Suppressor macrophage treated with lipopolysaccharide for 4 hours (primary cell): ENCODE measurements around the gene SLC44A2.
A peak's percentile ranks its signal among the peaks of the same experiment; 100 is the strongest.
"Not testable (repeated sequence)": the region's sequence is repeated elsewhere in the genome, so short reads cannot be mapped to it uniquely, and the experiment has no call there.

Source experiments
- DNase-seq: peaks from one replicate; pipeline ENCODE4 v3.0.0-alpha.2; 2020

SLC44A2 gene

GRCh38 chr19:10653732-10654609 lies 28.6 kb downstream of the SLC44A2 start, which contains the start of gene ILF3:
TSS of gene ILF3 (plus strand) at chr19:10654346. CDS start at chr19:10670606, 16,260 bp downstream.
- peak; percentile 100 for DNase-seq

GRCh38 chr19:10654610-10655456 lies 29.5 kb downstream of the SLC44A2 start:
- DNase-seq = peak; percentile 61

DNA sequence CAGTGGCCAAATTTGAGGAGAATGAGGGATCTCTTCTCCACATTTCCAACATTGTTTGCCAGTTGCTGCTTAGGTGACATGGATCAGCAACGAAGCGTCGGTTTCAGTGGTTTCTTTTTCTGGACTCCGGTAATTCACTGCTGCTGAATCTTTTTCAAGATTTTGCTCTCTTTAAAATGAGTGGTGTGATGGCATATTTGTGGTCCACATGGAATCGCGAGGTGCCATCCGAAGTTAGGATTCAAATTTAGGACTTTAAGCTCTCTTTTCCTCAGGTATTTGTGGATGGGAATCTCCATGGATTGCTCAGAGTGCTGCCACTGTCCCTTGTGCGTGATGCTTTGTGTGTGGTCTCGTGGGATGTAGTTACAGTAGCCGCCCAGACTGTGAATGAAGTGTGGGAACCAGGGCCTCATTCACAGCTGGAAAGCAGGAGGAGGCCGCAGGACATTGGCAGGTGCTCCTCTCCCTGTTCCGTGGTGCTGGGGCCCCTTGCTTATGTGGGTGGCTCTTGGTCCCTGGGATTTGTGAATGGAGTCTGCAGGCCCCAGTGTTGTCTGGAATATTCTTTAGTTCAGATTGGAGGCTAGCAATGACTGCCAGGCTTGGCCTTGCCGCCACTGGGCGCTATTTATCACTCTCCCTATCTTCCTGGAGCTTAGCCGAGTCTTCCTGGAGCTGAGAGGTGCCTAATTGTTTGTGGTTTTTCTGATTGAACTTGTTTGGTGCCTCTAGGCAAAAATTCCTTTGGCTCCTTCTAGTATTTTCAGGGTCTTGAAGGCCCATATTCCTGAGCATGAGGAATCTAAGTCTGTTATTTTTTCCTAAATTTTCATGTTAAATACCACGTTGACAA lies 30.3 kb downstream of the SLC44A2 start:
- DNase-seq = peak; percentile 36

DNA sequence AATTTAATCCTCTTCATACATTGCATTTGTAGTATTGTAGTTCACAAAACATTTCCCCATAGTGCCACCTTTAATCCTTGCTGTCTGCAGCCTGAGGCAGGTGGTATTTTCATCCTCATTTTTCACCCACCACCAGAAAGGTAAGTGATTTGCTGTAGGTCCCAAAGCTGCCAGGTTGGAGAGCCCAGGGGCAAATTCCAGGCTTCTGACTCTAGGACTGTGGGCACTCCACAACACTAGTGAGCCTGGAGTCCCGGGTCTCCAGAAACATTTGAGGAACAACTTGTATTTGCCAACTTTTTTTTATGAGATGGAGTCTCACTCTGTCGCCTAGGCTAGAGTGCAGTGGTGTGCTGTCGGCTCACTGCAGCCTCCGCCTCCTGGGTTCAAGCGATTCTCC lies 35.0 kb downstream of the SLC44A2 start:
- DNase-seq = no peak

GRCh38 chr19:10661946-10662345 lies 36.6 kb downstream of the SLC44A2 start:
- DNase-seq = no peak

DNA sequence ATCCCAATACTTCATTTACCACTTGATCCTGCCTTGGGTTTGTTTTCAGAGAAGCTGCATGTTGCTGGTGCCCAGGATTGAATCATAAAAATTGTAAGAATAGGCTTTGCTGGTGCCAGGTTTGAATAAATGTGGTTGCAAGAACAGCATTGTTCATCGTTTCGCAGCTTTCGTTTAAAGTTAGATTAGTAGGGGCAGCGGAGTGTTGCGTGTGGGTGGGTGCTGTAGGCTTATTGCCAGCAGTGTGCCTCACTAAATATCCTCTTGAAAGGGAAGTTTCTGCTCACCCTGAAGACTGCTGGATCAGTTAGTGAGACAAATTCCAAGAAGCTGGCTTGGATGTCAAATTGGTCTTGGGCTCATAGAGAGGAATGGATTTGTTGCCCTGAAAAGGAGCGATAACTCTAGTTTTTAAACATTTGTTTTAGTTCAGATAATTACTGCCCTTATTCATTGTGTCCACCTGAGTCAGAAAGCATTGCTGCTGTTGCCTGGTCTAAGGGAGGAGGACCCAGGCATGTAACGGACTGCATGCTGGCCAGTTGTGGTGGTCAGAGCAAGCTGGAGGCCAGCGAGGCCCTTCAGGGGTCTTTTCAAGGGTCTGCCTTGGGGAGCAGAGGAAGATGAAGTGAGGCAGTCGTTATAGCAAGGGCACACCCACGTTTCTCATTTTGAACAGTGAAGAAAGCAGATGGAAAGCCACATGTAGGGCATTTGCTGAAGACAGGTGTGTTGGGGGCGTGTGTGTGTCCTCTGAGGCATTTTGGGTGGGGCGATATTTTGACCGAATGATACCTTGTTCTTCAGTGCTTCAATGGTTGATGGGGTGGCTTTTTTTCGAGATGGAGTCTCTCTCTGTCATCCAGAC lies 37.3 kb downstream of the SLC44A2 start:
- no peak for DNase-seq

DNA sequence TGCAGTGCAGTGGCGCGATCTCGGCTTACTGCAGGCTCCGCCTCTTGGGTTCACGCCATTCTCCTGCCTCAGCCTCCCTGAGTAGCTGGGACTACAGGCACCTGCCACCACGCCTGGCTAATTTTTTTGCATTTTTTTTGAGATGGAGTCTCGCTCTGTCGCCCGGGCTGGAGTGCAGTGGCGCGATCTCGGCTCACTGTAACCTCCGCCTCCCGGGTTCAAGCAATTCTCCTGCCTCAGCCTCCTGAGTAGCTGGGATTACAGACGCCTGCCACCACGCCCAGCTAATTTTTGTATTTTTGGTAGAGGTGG lies 37.9 kb downstream of the SLC44A2 start:
- DNase-seq = not testable (repeated sequence)

GRCh38 chr19:10667867-10668266 lies 42.5 kb downstream of the SLC44A2 start:
- no peak for DNase-seq

DNA sequence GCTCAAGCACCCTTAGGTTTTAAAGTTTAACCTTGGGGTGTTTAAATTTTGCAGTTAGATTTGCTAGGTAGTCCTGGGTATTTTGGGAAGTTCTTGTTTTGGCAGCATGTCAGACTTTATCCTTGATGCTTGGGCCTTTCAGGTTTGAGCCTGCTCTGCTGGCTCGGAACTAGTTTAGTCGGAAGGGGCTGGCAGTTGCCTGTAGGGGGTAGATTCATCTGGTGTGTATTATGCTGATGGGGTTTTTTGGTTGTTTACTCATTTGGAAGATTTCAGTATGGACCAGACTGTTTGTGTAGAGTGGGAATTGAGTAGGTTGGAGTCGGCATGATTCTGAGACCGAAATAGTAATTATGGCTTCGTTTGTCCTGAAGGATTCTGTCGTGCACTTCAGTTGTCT lies 43.9 kb downstream of the SLC44A2 start:
- no peak for DNase-seq

GRCh38 chr19:10670182-10670581 lies 44.8 kb downstream of the SLC44A2 start:
- DNase-seq = no peak

- no peak for DNase-seq
Measured at GRCh38 chr19:10670876-10671804, 45.8 kb downstream of the SLC44A2 start.

GRCh38 chr19:10671922-10672321 lies 46.6 kb downstream of the SLC44A2 start:
- DNase-seq = not testable (repeated sequence)

DNA sequence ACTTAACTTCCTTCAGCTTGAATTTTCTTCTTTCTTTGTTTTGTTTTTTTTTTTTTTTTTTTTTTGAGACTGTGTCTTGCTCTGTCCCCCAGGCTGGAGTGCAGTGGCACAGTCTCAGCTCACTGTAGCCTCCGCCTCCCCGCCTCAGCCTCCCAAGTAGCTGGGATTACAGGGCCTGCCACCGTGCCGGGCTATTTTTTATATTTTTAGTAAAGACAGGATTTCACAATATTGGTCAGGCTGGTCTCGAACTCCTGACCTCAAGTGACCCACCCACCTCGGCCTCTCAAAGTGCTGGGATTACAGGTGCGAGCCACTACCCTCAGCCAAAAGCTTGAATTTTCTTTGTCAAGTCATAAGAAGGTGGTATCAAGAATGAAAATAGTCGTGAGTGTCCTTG lies 49.9 kb downstream of the SLC44A2 start:
- DNase-seq = not testable (repeated sequence)

- DNase-seq = no peak
Measured at GRCh38 chr19:10677751-10678150, 52.4 kb downstream of the SLC44A2 start.

DNA sequence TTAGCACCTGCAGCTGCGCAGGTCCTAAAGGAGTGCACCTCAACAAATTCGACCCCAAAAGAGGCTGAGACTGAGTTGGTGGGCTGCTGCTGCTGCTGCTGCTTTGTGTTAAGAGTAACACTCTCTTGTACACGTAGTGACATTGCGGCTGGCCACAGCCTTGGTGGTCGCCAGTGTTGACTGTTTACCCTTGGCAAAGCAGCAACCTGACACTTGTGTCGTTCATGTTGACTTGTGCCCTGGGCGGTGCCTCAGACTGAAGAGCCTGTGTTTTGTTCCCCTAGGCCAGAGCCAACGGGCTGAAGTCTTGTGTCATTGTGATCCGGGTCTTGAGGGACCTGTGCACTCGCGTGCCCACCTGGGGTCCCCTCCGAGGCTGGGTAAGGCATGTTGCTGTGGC lies 53.5 kb downstream of the SLC44A2 start:
- no peak for DNase-seq

DNA sequence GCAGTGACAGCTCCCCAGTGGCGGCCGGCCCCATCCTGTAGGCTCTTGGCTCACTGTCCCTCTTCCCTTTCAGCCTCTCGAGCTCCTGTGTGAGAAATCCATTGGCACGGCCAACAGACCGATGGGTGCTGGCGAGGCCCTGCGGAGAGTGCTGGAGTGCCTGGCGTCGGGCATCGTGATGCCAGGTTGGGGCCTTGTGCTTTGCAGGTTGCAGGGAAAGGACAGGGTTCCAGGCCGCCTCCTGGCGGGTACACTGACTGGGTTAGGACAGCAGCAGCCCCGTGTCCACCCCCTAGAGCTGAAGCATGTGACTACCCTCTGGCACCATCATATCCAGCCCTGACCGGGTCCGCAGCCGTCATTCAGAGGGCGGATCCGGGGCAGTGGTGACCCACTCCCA lies 54.4 kb downstream of the SLC44A2 start:
- DNase-seq = no peak

- DNase-seq = no peak
Measured at GRCh38 chr19:10680545-10681135, 55.3 kb downstream of the SLC44A2 start.

DNA sequence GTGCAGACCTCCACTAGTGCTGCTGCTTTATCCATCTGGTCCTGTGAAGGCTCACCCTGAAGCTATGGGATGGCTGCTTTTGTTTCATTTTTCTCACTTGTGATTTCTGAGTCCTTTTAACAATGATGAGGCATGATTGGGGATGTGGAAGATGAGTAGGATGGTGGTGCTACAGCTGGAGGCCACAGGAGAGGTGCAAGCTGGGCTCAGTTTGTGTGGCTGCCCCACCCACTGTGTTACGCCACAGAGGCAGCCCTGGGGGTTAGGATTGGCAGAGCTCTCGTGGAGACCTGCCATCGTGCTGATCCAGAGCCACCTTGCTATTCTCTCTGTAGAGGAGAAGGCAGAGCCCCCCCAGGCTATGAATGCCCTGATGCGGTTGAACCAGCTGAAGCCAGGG lies 56.3 kb downstream of the SLC44A2 start:
- no peak for DNase-seq

GRCh38 chr19:10682397-10683063 lies 57.2 kb downstream of the SLC44A2 start:
- no peak for DNase-seq

DNA sequence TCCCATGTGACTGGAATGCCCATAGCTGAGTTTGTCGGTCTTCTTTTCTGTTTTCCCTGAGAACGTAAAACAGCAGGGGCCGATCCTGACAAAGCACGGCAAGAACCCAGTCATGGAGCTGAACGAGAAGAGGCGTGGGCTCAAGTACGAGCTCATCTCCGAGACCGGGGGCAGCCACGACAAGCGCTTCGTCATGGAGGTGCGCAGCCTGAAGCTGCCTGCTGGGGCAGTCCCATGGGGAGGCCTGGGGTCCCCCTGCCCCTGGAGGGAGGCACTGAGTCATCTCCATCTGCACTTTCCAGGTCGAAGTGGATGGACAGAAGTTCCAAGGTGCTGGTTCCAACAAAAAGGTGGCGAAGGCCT lies 57.7 kb downstream of the SLC44A2 start:
- DNase-seq = no peak
